A549 (cell line): Measurements from ENCODE around the gene LRRC72.

Experiments
- CBX2 ChIP-seq: fragments of 200-600 bp; sonication (generic); IDR thresholded peaks from 2 replicates; pipeline ENCODE4 v1.6.1; 2016; ENCODE audit warnings: low read depth, mild to moderate bottlenecking, borderline replicate concordance
- CHD2 ChIP-seq: fragments of 150-350 bp; IDR thresholded peaks from 2 replicates; pipeline ENCODE4 v1.6.1; 2014; ENCODE audit warnings: low read length; ENCODE audit not compliant: partially characterized antibody
- CTCF ChIP-seq: fragments of >200 bp; sonication (Bioruptor Twin); formaldehyde crosslinking; IDR thresholded peaks from 3 replicates; pipeline ENCODE4 v1.5.1; 2016
- FOSB ChIP-seq: fragments of 250-450 bp; sonication (Bioruptor Pico); IDR thresholded peaks from 2 replicates; pipeline ENCODE4 v1.5.0; 2020; ENCODE audit warnings: mild to moderate bottlenecking, moderate library complexity
- JUN ChIP-seq, 2 experiments: fragments of >200 bp; sonication (Bioruptor Twin); formaldehyde crosslinking; IDR thresholded peaks; 2 replicates in 1 of 2; 3 replicates in 1 of 2; pipeline ENCODE4 v1.6.1; 2016 to 2017
- MAX ChIP-seq: IDR thresholded peaks from 2 replicates; pipeline ENCODE4 v1.6.1; 2012
- MYC ChIP-seq: IDR thresholded peaks from 2 replicates; pipeline ENCODE4 v1.6.1; 2012; ENCODE audit warnings: mild to moderate bottlenecking, inconsistent platforms, low read length, improper control_type of control experiment, borderline replicate concordance
- POLR2A ChIP-seq: IDR thresholded peaks from 2 replicates; pipeline ENCODE4 v1.6.1; 2012; ENCODE audit warnings: mild to moderate bottlenecking, low read length
- POLR2AphosphoS2 ChIP-seq: conservative IDR thresholded peaks from 2 replicates; pipeline ENCODE4 v1.6.1; 2012; ENCODE audit warnings: low read length, improper control_type of control experiment, inconsistent platforms
- RCOR1 ChIP-seq: fragments of 150-350 bp; IDR thresholded peaks from 2 replicates; pipeline ENCODE4 v1.6.1; 2014; ENCODE audit warnings: antibody characterized with exemption, low read length, low read depth
- RNF2 ChIP-seq: fragments of 200-600 bp; sonication (generic); IDR thresholded peaks from 2 replicates; pipeline ENCODE4 v1.6.1; 2016; ENCODE audit warnings: low read depth, mild to moderate bottlenecking, antibody characterized with exemption, moderate library complexity, borderline replicate concordance
- TF ChIP-seq, protein P1 (sequence below): fragments of 450-650 bp; IDR thresholded peaks from 2 replicates; pipeline ENCODE4 v1.6.1; 2014; ENCODE audit warnings: antibody characterized with exemption

DNA sequence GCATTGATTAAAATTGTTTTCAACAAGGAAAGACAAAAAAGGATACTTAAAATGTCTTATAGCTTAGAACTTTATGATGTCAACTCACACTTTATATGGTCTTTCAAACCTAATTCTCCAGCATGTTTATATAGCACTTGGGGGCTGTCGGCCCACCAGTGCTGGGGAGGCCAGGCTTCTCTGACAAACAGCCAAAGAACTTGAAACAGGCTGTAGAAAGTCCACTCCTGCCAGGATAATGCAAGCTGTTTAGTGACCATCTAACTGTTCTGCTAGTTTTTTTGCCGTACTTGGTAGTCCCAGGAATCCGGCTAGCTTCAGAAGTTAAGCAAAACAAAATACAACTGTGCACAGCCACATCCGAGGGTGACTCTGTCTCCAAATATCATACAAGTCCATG, 47.5 kb upstream of the LRRC72 start:
- TF ChIP-seq CTCF (no peak), RCOR1 (no peak), POLR2AphosphoS2 (no peak), MAX (no peak), JUN (IDR thresholded peaks at IDR 0.05) (no peak), FOSB (no peak), POLR2A (no peak), MYC (no peak), CBX2 (no peak), RNF2 (no peak), CHD2 (no peak)
- TF ChIP-seq, protein P1, sequence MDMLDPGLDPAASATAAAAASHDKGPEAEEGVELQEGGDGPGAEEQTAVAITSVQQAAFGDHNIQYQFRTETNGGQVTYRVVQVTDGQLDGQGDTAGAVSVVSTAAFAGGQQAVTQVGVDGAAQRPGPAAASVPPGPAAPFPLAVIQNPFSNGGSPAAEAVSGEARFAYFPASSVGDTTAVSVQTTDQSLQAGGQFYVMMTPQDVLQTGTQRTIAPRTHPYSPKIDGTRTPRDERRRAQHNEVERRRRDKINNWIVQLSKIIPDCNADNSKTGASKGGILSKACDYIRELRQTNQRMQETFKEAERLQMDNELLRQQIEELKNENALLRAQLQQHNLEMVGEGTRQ: no peak
